Measurements from ENCODE around the gene C21orf91. TPM values are rescaled to one million over a fixed set of nuclear protein-coding genes. Genes with fewer than 3 reads are reported as not detected.

C21orf91 gene
- total RNA-seq, 1 donor from 2014 or later: 11.3 TPM

- DNase-seq (ENCODE audit: low spot score in 2 of 2): no peak
- Histone ChIP-seq H3K4me1 (no peaks in the 10 kb centered on the region), H3K27me3 (no peaks in the 10 kb centered on the region), H3K36me3 (no peaks in the 10 kb centered on the region), H3K4me3 (no peak overlapping the region), H3K27ac (no peak overlapping the region), H3K9me3 (no peaks in the 10 kb centered on the region)
- TF ChIP-seq, protein P1, sequence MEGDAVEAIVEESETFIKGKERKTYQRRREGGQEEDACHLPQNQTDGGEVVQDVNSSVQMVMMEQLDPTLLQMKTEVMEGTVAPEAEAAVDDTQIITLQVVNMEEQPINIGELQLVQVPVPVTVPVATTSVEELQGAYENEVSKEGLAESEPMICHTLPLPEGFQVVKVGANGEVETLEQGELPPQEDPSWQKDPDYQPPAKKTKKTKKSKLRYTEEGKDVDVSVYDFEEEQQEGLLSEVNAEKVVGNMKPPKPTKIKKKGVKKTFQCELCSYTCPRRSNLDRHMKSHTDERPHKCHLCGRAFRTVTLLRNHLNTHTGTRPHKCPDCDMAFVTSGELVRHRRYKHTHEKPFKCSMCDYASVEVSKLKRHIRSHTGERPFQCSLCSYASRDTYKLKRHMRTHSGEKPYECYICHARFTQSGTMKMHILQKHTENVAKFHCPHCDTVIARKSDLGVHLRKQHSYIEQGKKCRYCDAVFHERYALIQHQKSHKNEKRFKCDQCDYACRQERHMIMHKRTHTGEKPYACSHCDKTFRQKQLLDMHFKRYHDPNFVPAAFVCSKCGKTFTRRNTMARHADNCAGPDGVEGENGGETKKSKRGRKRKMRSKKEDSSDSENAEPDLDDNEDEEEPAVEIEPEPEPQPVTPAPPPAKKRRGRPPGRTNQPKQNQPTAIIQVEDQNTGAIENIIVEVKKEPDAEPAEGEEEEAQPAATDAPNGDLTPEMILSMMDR (IDR thresholded peaks at IDR 0.05): no peak
- intact Hi-C loops (cut with DNase I): no loop called here
These were observed 34.5 kb upstream of the C21orf91 start for GRCh38 chr21:17853393-17854275.

DNA sequence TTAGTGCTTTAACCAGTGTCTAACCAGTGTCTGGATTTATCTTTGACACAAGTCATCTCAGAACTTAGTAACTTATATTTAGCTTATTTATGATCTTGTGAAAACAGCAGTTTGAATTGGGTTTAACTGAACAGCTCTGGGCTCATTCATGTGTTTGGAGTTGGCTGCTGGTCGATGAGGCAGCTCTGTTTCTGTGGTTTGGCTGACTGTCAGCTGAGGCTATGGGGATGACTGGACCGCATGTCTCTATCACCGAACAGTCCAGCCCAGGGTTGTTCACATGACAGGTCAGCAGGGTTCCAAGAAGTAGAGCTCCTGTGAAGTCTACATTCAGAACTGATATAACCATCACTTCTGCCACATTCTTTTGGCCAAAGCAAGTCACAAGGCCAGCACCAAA is 29.1 kb upstream of the C21orf91 start:
- H3K9me3 ChIP-seq: no peaks in the 10 kb centered on the region
- TF ChIP-seq, protein P1 (IDR thresholded peaks at IDR 0.05): no peak
- H3K27ac ChIP-seq: no peak overlapping the region
- H3K27me3 ChIP-seq: no peaks in the 10 kb centered on the region
- H3K4me1 ChIP-seq: no peaks in the 10 kb centered on the region
- H3K36me3 ChIP-seq: no peaks in the 10 kb centered on the region
- no peak for DNase-seq (ENCODE audit: low spot score in 2 of 2)
- H3K4me3 ChIP-seq: no peak overlapping the region
- intact Hi-C loops (cut with DNase I): no loop called here

DNA sequence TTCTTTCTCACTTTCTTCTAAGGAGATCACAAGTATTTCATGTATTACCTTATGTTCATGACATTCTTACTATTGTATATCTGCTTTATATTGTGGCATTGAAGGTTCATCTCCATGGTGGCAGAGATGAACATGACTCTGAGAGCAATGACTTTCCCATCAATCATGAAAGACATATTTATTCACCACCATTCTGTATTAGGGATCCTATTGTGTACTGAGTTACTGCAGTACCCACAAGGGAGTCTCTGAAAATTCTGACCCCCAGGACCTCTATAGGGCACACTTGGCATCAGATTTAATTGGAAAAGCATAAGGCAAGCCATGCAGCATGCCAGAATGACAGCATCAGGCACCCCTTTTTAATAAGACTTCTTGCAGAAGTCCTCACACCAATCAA is 21.9 kb upstream of the C21orf91 start:
- no peak for DNase-seq (ENCODE audit: low spot score in 2 of 2)
- no peaks in the 10 kb centered on the region for H3K9me3 ChIP-seq
- no peaks in the 10 kb centered on the region for H3K36me3 ChIP-seq
- H3K4me3 ChIP-seq: no peak overlapping the region
- intact Hi-C loops (cut with DNase I): no loop called here
- TF ChIP-seq, protein P1 (IDR thresholded peaks at IDR 0.05): no peak
- no peaks in the 10 kb centered on the region for H3K4me1 ChIP-seq
- H3K27ac ChIP-seq: no peak overlapping the region
- no peaks in the 10 kb centered on the region for H3K27me3 ChIP-seq

DNA sequence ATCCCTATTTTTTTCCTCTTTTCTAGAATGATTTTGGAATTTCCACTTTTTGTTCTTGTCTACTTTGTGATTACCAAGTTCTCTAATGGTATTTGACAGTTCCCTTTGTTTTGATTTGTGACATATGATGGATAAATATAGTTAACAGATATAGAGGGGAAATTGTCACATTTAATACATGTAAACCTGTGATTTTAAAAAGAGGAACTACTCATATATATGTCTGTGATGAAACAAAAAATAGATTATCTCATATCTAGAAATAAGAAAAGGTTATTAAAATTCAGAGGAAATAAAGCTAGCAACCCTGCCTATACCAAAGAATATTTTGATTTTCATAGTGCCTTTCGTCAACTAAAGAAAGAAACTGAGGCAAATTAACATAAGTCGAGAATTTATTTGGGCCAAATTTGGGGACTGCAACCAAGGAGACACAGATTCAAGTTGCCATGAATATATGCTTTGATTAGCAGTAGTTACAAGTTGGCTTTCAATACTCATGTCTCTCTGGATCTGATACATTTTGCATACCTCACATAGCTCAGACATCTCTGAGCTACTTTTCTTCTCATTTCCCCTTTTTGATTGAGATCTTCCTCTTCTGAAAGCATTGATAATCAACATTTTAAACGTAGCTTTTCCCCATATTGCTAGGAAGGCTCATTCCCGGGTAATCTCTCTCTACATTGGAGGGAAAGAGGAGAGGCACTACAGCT is 15.6 kb upstream of the C21orf91 start:
- Histone ChIP-seq H3K27ac (no peak overlapping the region), H3K36me3 (no peaks in the 10 kb centered on the region), H3K4me1 (no peaks in the 10 kb centered on the region), H3K9me3 (no peaks in the 10 kb centered on the region), H3K27me3 (no peaks in the 10 kb centered on the region), H3K4me3 (no peak overlapping the region)
- TF ChIP-seq, protein P1 (IDR thresholded peaks at IDR 0.05): no peak
- no peak for DNase-seq (ENCODE audit: low spot score in 2 of 2)
- intact Hi-C loops (cut with DNase I): no loop called here

DNA sequence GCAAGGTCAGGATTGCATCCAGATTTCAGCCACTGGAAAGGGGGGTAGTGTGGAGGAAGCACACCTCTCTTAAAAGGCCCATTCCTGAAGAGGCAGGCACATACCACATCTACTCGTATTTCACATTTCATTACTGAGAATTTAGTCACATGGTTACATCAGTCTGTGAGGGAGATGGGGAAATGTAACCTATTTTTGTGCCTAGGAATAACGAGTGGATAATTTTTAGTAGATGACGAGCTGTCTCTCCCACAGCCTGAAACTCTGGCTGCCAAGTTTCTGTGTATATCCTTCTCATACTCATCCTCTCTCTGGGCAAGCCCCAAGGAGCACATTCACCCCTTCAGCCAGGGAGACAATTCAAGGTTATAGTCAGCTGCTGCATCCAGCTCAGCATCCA is 10.3 kb upstream of the C21orf91 start:
- no peak overlapping the region for H3K4me3 ChIP-seq
- H3K4me1 ChIP-seq: no peaks in the 10 kb centered on the region
- no peaks in the 10 kb centered on the region for H3K9me3 ChIP-seq
- no peak overlapping the region for H3K27ac ChIP-seq
- intact Hi-C loops (cut with DNase I): loop anchor here (10.0 kb wide), 1 partner anchor 155 kb away; no protein-coding TSS in a partner anchor
- TF ChIP-seq, protein P1 (IDR thresholded peaks at IDR 0.05): no peak
- H3K27me3 ChIP-seq: no peaks in the 10 kb centered on the region
- no peaks in the 10 kb centered on the region for H3K36me3 ChIP-seq
- DNase-seq (ENCODE audit: low spot score in 2 of 2): no peak

All from ascending aorta (tissue), 2 donors.